HEK293 (cell line): Measurements from ENCODE around the gene C13orf46.

Experiments used
- CTCF ChIA-PET: fragments of 350-600 bp; formaldehyde crosslinking; extraction: SDS; loops from one replicate; lab custom pipeline; 2021; ENCODE audit warnings: antibody characterized with exemption; lab: Yijun Ruan, JAX
- POLR2A ChIA-PET: fragments of 300-600 bp; formaldehyde crosslinking; extraction: SDS; loops from one replicate; lab custom pipeline; 2020; ENCODE audit warnings: antibody characterized with exemption, inconsistent platforms; lab: Yijun Ruan, JAX
- H3K27ac ChIP-seq: fragments of 200-500 bp; sonication (Bioruptor generic); 2 replicates; pipeline ENCODE4 v1.5.1; 2014; ENCODE audit warnings: low read depth, low read length, control low read depth, inconsistent platforms; ENCODE audit errors: extremely low read depth
- H3K36me3 ChIP-seq, 2 experiments: fragments of 200-500 bp in 1 of 2; sonication (Bioruptor generic) in 1 of 2; 1 replicate in 1 of 2; 2 replicates in 1 of 2; pipeline ENCODE4 v1.5.1; 2014 to 2017; ENCODE audit warnings: inconsistent platforms in 2 of 2, low read length in 2 of 2; ENCODE audit not compliant: control insufficient read depth in 2 of 2, insufficient read depth in 1 of 2
- H3K4me1 ChIP-seq: fragments of 200-500 bp; sonication (Bioruptor generic); 2 replicates; pipeline ENCODE4 v1.5.1; 2014; ENCODE audit warnings: mild to moderate bottlenecking, low read length, inconsistent platforms; ENCODE audit not compliant: control insufficient read depth, insufficient read depth
- H3K4me3 ChIP-seq: 2 replicates; pipeline ENCODE4 v1.5.1; 2011; ENCODE audit warnings: low read depth, mild to moderate bottlenecking, control low read depth, low read length, moderate library complexity
- H3K9me3 ChIP-seq: fragments of 200-500 bp; sonication (Bioruptor generic); 2 replicates; pipeline ENCODE4 v1.5.1; 2014; ENCODE audit warnings: low read depth, low read length, inconsistent platforms; ENCODE audit not compliant: control insufficient read depth, insufficient read depth
- GLIS1 ChIP-seq: fragments of 450-650 bp; formaldehyde crosslinking; IDR thresholded peaks from 2 replicates; pipeline ENCODE4 v1.5.1; 2016; ENCODE audit warnings: missing biosample characterization, missing genetic modification characterization
- PRDM1 ChIP-seq: fragments of 450-650 bp; formaldehyde crosslinking; IDR thresholded peaks from 2 replicates; pipeline ENCODE4; 2016; ENCODE audit warnings: missing biosample characterization, missing genetic modification characterization
- SETDB1 ChIP-seq: IDR thresholded peaks from one replicate; pipeline ENCODE4 v1.6.1; 2017; ENCODE audit warnings: mild to moderate bottlenecking, low read length, moderate library complexity, mixed read lengths; ENCODE audit not compliant: insufficient read length
- SP3 ChIP-seq: fragments of 450-650 bp; formaldehyde crosslinking; IDR thresholded peaks from 2 replicates; pipeline ENCODE4 v1.5.1; 2016; ENCODE audit warnings: missing biosample characterization, missing genetic modification characterization
- ZIC2 ChIP-seq: fragments of 450-650 bp; formaldehyde crosslinking; IDR thresholded peaks from 2 replicates; pipeline ENCODE4 v1.5.1; 2016; ENCODE audit warnings: missing biosample characterization, missing genetic modification characterization
- ZNF23 ChIP-seq: fragments of 450-650 bp; formaldehyde crosslinking; IDR thresholded peaks from 2 replicates; pipeline ENCODE4 v1.5.1; 2016; ENCODE audit warnings: missing biosample characterization, missing genetic modification characterization, borderline replicate concordance
- ZNF341 ChIP-seq: fragments of 450-650 bp; formaldehyde crosslinking; IDR thresholded peaks from 2 replicates; pipeline ENCODE4; 2016; ENCODE audit warnings: low read depth, missing biosample characterization, missing genetic modification characterization
- ZNF366 ChIP-seq: fragments of 450-650 bp; formaldehyde crosslinking; conservative IDR thresholded peaks from 2 replicates; pipeline ENCODE4 v1.5.1; 2016; ENCODE audit warnings: missing biosample characterization, missing genetic modification characterization
- ZNF394 ChIP-seq: fragments of 450-650 bp; formaldehyde crosslinking; IDR thresholded peaks from 2 replicates; pipeline ENCODE4 v1.5.1; 2016; ENCODE audit warnings: missing biosample characterization, missing genetic modification characterization, mild to moderate bottlenecking, moderate library complexity, borderline replicate concordance
- ZNF544 ChIP-seq: fragments of 450-650 bp; formaldehyde crosslinking; IDR thresholded peaks from 2 replicates; pipeline ENCODE4 v1.5.0; 2017; ENCODE audit warnings: missing biosample characterization, missing genetic modification characterization
- ZNF571 ChIP-seq: fragments of 450-650 bp; formaldehyde crosslinking; IDR thresholded peaks from 2 replicates; pipeline ENCODE4 v1.5.0; 2017; ENCODE audit warnings: missing biosample characterization, missing genetic modification characterization
- ZNF600 ChIP-seq: fragments of 450-650 bp; formaldehyde crosslinking; IDR thresholded peaks from 2 replicates; pipeline ENCODE4 v1.5.1; 2016; ENCODE audit warnings: missing biosample characterization, missing genetic modification characterization
- ZNF624 ChIP-seq: fragments of 450-650 bp; formaldehyde crosslinking; IDR thresholded peaks from 2 replicates; pipeline ENCODE4 v1.5.1; 2017; ENCODE audit warnings: missing biosample characterization, missing genetic modification characterization
- ZNF658 ChIP-seq: fragments of 450-650 bp; formaldehyde crosslinking; IDR thresholded peaks from 2 replicates; pipeline ENCODE4; 2016; ENCODE audit warnings: missing biosample characterization, missing genetic modification characterization
- ZNF670 ChIP-seq: fragments of 450-650 bp; formaldehyde crosslinking; IDR thresholded peaks from 2 replicates; pipeline ENCODE4 v1.5.1; 2016; ENCODE audit warnings: missing biosample characterization, missing genetic modification characterization, low read depth
- ZNF701 ChIP-seq: fragments of 450-650 bp; formaldehyde crosslinking; IDR thresholded peaks from 2 replicates; pipeline ENCODE4 v1.5.1; 2016; ENCODE audit warnings: missing biosample characterization, missing genetic modification characterization
- ZNF777 ChIP-seq: fragments of 450-650 bp; formaldehyde crosslinking; IDR thresholded peaks from 2 replicates; pipeline ENCODE4 v1.5.1; 2017; ENCODE audit warnings: missing biosample characterization, missing genetic modification characterization, borderline replicate concordance
- ZNF830 ChIP-seq: fragments of 450-650 bp; IDR thresholded peaks from 2 replicates; pipeline ENCODE4 v1.5.0; 2018; ENCODE audit warnings: missing biosample characterization, missing genetic modification characterization, low read depth, mild to moderate bottlenecking, moderate library complexity
- ZSCAN23 ChIP-seq: fragments of 450-650 bp; formaldehyde crosslinking; IDR thresholded peaks from 2 replicates; pipeline ENCODE4 v1.5.1; 2016; ENCODE audit warnings: missing biosample characterization, missing genetic modification characterization
- TF ChIP-seq, protein P1 (sequence below): fragments of 450-650 bp; formaldehyde crosslinking; IDR thresholded peaks from 2 replicates; pipeline ENCODE4 v1.5.1; 2016; ENCODE audit warnings: missing biosample characterization, missing genetic modification characterization
- TF ChIP-seq, protein P2 (sequence below): fragments of 450-650 bp; formaldehyde crosslinking; optimal IDR thresholded peaks from 2 replicates; pipeline ENCODE3; 2016; ENCODE audit warnings: missing biosample characterization, mild to moderate bottlenecking, missing genetic modification characterization
- TF ChIP-seq, protein P3 (sequence below): fragments of 450-650 bp; formaldehyde crosslinking; IDR thresholded peaks from 2 replicates; pipeline ENCODE4 v1.5.1; 2016; ENCODE audit warnings: missing biosample characterization, missing genetic modification characterization
- TF ChIP-seq, protein P4 (sequence below): fragments of 450-650 bp; formaldehyde crosslinking; IDR thresholded peaks from 2 replicates; pipeline ENCODE4 v1.5.1; 2016; ENCODE audit warnings: missing biosample characterization, missing genetic modification characterization

Gene C13orf46

DNA sequence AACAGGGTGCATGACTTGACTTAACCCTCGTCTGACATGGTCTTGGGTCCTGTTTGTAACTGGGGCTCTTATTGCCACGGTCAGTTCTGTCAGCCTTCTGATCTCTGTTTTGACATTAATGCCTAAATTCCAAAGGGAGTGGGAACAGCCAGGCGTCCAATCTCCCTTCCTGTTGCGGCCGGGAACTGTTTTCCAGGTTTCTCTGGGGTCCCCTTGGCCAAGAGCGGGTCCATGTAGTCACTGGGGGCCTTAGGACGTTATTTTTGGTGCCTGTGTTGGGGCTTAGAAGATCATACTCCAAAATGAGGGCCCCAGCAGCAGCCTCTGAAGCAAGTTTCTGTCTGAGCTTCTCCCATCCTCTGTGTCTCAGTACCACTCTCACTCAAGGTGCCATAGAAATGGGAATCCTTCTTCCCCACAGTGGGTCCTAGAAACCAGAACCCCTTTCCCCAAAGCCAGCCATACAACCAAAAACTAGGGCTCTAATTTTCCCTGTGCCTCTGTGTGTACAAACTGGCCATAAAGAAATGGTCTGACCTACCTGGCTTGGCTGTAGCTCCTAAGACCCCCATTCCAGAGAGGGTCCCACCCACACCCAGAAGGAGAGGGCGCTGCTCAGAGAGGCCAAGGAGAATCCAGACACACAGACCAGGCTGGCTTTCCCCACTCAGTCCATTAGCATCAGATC is 50.4 kb downstream of the C13orf46 start (continued):
- TF ChIP-seq ZSCAN23 (tag by site-specific recombination) (no peak), ZNF600 (tag by site-specific recombination) (no peak)
- TF ChIP-seq, protein P1, sequence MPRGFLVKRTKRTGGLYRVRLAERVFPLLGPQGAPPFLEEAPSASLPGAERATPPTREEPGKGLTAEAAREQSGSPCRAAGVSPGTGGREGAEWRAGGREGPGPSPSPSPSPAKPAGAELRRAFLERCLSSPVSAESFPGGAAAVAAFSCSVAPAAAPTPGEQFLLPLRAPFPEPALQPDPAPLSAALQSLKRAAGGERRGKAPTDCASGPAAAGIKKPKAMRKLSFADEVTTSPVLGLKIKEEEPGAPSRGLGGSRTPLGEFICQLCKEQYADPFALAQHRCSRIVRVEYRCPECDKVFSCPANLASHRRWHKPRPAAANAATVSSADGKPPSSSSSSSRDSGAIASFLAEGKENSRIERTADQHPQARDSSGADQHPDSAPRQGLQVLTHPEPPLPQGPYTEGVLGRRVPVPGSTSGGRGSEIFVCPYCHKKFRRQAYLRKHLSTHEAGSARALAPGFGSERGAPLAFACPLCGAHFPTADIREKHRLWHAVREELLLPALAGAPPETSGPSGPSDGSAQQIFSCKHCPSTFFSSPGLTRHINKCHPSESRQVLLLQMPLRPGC (tag by site-specific recombination) = no peak

DNA sequence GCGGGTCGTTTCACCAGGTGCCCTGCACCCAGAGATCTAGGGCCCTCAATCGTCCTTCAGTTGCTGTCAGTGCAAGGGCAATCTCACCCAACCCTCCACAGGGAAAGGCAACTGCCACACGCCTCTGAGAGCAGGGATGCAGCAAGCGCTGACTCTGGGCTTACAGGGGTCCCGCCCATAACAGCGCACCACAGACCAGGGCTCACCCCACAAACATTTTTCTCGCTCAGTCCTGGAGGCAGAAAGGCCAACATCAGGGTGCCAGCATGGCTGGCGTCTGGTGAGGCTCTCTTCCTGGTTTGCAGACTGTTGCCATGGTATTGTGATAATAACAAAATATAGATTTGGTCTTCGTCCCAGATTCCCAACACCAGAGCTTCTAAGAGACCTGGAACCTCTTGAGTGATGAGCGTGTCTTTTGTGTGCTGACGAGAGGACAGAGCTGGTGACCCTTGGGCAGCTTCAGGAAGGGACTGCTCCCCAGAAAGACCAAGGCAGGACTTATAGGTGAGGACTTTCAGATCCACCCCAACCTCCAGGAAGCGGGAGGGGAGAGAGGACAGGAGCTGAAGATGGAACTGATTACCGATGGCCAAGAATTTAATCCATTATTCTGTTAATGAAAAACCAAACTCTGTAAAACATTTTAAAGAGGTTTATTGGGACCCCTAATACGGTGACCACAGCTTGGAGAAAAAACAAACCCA is 51.3 kb downstream of the C13orf46 start:
- H3K4me1 ChIP-seq = no peaks in the 10 kb centered on the region
- no peak for TF ChIP-seq GLIS1 (tag by site-specific recombination)
- TF ChIP-seq ZNF366 (tag by site-specific recombination) = no peak
- TF ChIP-seq SP3 (tag by site-specific recombination) = no peak
- no peak for TF ChIP-seq ZNF670 (tag by site-specific recombination)
- TF ChIP-seq, protein P2, sequence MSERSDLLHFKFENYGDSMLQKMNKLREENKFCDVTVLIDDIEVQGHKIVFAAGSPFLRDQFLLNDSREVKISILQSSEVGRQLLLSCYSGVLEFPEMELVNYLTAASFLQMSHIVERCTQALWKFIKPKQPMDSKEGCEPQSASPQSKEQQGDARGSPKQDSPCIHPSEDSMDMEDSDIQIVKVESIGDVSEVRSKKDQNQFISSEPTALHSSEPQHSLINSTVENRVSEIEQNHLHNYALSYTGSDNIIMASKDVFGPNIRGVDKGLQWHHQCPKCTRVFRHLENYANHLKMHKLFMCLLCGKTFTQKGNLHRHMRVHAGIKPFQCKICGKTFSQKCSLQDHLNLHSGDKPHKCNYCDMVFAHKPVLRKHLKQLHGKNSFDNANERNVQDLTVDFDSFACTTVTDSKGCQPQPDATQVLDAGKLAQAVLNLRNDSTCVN (tag by site-specific recombination) = no peak
- no peak for TF ChIP-seq ZNF830
- no peak for TF ChIP-seq ZNF341
- TF ChIP-seq, protein P3, sequence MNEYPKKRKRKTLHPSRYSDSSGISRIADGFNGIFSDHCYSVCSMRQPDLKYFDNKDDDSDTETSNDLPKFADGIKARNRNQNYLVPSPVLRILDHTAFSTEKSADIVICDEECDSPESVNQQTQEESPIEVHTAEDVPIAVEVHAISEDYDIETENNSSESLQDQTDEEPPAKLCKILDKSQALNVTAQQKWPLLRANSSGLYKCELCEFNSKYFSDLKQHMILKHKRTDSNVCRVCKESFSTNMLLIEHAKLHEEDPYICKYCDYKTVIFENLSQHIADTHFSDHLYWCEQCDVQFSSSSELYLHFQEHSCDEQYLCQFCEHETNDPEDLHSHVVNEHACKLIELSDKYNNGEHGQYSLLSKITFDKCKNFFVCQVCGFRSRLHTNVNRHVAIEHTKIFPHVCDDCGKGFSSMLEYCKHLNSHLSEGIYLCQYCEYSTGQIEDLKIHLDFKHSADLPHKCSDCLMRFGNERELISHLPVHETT (tag by site-specific recombination) = no peak
- TF ChIP-seq ZNF701 (tag by site-specific recombination) = no peak
- no peak for TF ChIP-seq ZNF544 (tag by site-specific recombination)
- TF ChIP-seq ZNF777 = no peak
- TF ChIP-seq ZNF571 = no peak
- no peak for TF ChIP-seq PRDM1 (tag by site-specific recombination)
- TF ChIP-seq ZNF394 (tag by site-specific recombination) = no peak
- ChIA-PET CTCF (no interaction called here), POLR2A (no interaction called here)
- H3K36me3 ChIP-seq = no peaks in the 10 kb centered on the region
- H3K9me3 ChIP-seq = no peaks in the 10 kb centered on the region
- no peak overlapping the region for H3K4me3 ChIP-seq
- no peak overlapping the region for H3K27ac ChIP-seq

DNA sequence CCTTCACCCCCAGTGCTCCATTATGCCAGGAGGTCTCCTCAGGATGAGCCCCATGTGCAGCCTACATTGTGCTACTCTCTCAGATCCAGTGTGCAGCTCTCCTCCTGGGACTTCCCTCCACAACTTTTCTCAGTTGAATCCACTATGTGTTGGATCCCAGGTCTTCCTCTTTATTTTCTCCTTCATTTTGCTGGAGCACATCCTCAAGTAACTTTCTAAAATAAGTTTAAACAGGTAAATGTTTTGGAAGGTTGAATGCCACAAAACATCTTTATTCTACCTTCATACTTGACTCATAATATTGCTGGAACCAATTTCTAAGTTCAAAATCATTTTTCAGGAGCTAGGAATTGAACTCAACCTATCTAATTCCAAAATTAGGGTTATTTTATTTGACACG is 52.1 kb downstream of the C13orf46 start:
- no peaks in the 10 kb centered on the region for H3K4me1 ChIP-seq
- H3K9me3 ChIP-seq = no peaks in the 10 kb centered on the region
- CTCF ChIA-PET = no interaction called here
- TF ChIP-seq ZNF23 (tag by site-specific recombination) (no peak), ZNF624 (tag by site-specific recombination) (peak; percentile 97), ZNF658 (tag by site-specific recombination) (no peak), SETDB1 (peak; percentile 79), ZIC2 (no peak)
- TF ChIP-seq, protein P4, sequence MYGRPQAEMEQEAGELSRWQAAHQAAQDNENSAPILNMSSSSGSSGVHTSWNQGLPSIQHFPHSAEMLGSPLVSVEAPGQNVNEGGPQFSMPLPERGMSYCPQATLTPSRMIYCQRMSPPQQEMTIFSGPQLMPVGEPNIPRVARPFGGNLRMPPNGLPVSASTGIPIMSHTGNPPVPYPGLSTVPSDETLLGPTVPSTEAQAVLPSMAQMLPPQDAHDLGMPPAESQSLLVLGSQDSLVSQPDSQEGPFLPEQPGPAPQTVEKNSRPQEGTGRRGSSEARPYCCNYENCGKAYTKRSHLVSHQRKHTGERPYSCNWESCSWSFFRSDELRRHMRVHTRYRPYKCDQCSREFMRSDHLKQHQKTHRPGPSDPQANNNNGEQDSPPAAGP = no peak
- POLR2A ChIA-PET = no interaction called here
- no peak overlapping the region for H3K4me3 ChIP-seq
- H3K27ac ChIP-seq = no peak overlapping the region
- H3K36me3 ChIP-seq = no peaks in the 10 kb centered on the region
